Small intestine (tissue), 7 donors: ENCODE results near the gene PRRT3. TPM values are rescaled to one million over a fixed set of nuclear protein-coding genes. Genes with fewer than 3 reads are reported as not detected.
"Not testable (repeated sequence)": the region's sequence is repeated elsewhere in the genome, so short reads cannot be mapped to it uniquely, and the experiment has no call there.

Experiments
- DNase-seq, 2 donors: peaks; one replicate each; pipeline versions ENCODE4 v3.0.0 to v3.0.0-alpha.2; 2013
- FAIRE-seq: peaks from 2 replicates; lab custom pipeline; 2012; peaks lifted over from hg19 to GRCh38; lab: Jason Lieb, UNC
- H3K27ac ChIP-seq, 3 donors: one replicate each; pipeline ENCODE4 v1.5.1; 2013; ENCODE audit warnings: low read length in 2 of 3, mild to moderate bottlenecking in 2 of 3, control low read depth in 1 of 3, inconsistent platforms in 1 of 3, low read depth in 1 of 3, moderate library complexity in 1 of 3
- H3K27me3 ChIP-seq, 3 donors: one replicate each; pipeline ENCODE4 v1.6.1; 2013; ENCODE audit warnings: low read length in 3 of 3, inconsistent platforms in 1 of 3; ENCODE audit not compliant: control insufficient read depth in 3 of 3, insufficient read depth in 3 of 3
- H3K36me3 ChIP-seq, 3 donors: one replicate each; pipeline ENCODE4 v1.6.1; 2013; ENCODE audit warnings: low read length in 3 of 3, inconsistent platforms in 1 of 3, low read depth in 1 of 3, mild to moderate bottlenecking in 1 of 3, moderate library complexity in 1 of 3; ENCODE audit not compliant: control insufficient read depth in 3 of 3, insufficient read depth in 2 of 3
- H3K4me1 ChIP-seq, 3 donors: one replicate each; pipeline ENCODE4 v1.6.1; 2013; ENCODE audit warnings: low read length in 2 of 3, inconsistent platforms in 1 of 3, low read depth in 1 of 3, mild to moderate bottlenecking in 1 of 3, moderate library complexity in 1 of 3; ENCODE audit not compliant: control insufficient read depth in 3 of 3, insufficient read depth in 2 of 3
- H3K4me3 ChIP-seq, 3 donors: one replicate each; pipeline ENCODE4 v1.5.1; 2013; ENCODE audit warnings: low read length in 3 of 3, control low read depth in 1 of 3, inconsistent platforms in 1 of 3, low read depth in 1 of 3, mild to moderate bottlenecking in 1 of 3, moderate library complexity in 1 of 3
- H3K9me3 ChIP-seq, 2 donors: one replicate each; pipeline ENCODE4 v1.6.1; 2013; ENCODE audit warnings: low read depth in 1 of 2, low read length in 1 of 2; ENCODE audit not compliant: control insufficient read depth in 2 of 2, insufficient read depth in 1 of 2
- WGBS, 3 donors: extraction: QIAGEN DNeasy Blood & Tissue Kit; methylation state at CpG; one replicate each; pipeline ENCODE4 v1.1.7; 2013; 5-methylcytosine and 5-hydroxymethylcytosine counted together
- polyA plus RNA-seq, 4 donors: library from polyadenylated mRNA; stranded (reverse) in 3 of 4; unstranded in 1 of 4; fragments of 200-250 nt in 3 of 4; fragments of 120-200 nt in 1 of 4; gene quantifications; one replicate each; pipeline versions ENCODE4 v1.2.1 to v1.2.3, GENCODE V29; 2013
- donor health status: healthy with polysubstance abuse.
- donor health status: control.
- donor health status: control.
- donor health status: Bipolar disorder and iron deficiency.
- donor health status: healthy.

PRRT3 gene
- polyA plus RNA-seq, 4 donors = 0.45 to 1.3 (median 0.82) TPM

GRCh38 chr3:9944271-9944670 is 7.9 kb downstream of the PRRT3 start:
- no peak for FAIRE-seq
- WGBS, 3 donors = 89 to 94% (median 94%) methylated on average over 11 of the region's 11 CpGs

GRCh38 chr3:9942934-9943690 is 9.1 kb downstream of the PRRT3 start:
- Histone ChIP-seq H3K4me1 (peaks cover 0 to 7% (median 0%) of the 10 kb centered on the region in 3 donors), H3K27me3 (no peaks in the 10 kb centered on the region), H3K27ac (no peak overlapping the region), H3K9me3 (no peaks in the 10 kb centered on the region), H3K36me3 (peaks cover 3 to 40% (median 9%) of the 10 kb centered on the region in 3 donors), H3K4me3 (no peak overlapping the region)
- WGBS, 3 donors = 84 to 94% (median 90%) methylated on average over 11 of the region's 11 CpGs
- no peak for FAIRE-seq
- no peak for DNase-seq

More at GRCh38 chr3:9944271-9944670, 7.9 kb downstream of the PRRT3 start:
- Histone ChIP-seq H3K36me3 (peaks cover 3 to 41% (median 7%) of the 10 kb centered on the region in 3 donors), H3K4me1 (peaks cover 0 to 7% (median 0%) of the 10 kb centered on the region in 3 donors), H3K27me3 (no peaks in the 10 kb centered on the region), H3K27ac (no peak overlapping the region), H3K9me3 (no peaks in the 10 kb centered on the region), H3K4me3 (no peak overlapping the region)
- no peak for DNase-seq

- Histone ChIP-seq H3K9me3 (no peaks in the 10 kb centered on the region), H3K4me1 (peaks cover 0 to 5% (median 0%) of the 10 kb centered on the region in 3 donors), H3K27me3 (no peaks in the 10 kb centered on the region), H3K36me3 (peaks cover 3 to 49% (median 13%) of the 10 kb centered on the region in 3 donors), H3K27ac (no peak overlapping the region), H3K4me3 (no peak overlapping the region)
- DNase-seq (no peak), FAIRE-seq (no peak)
- 86 to 90% (median 87%) methylated on average over 4 of the region's 4 CpGs for WGBS, 3 donors
These were observed 10.0 kb downstream of the PRRT3 start for GRCh38 chr3:9942164-9942563.

- DNase-seq = no peak
- no peak overlapping the region for H3K27ac ChIP-seq
- no peaks in the 10 kb centered on the region for H3K4me1 ChIP-seq
- WGBS, 3 donors = 96 to 98% (median 98%) methylated on average over 10 of the region's 10 CpGs
- H3K9me3 ChIP-seq = no peaks in the 10 kb centered on the region
- no peak overlapping the region for H3K4me3 ChIP-seq
- no peaks in the 10 kb centered on the region for H3K27me3 ChIP-seq
- peaks cover 3 to 52% (median 13%) of the 10 kb centered on the region in 3 donors for H3K36me3 ChIP-seq
- FAIRE-seq = no peak
These were observed 11.5 kb downstream of the PRRT3 start for GRCh38 chr3:9940746-9941145.

GRCh38 chr3:9939906-9940305 is 12.3 kb downstream of the PRRT3 start:
- H3K9me3 ChIP-seq, FAIRE-seq, DNase-seq, H3K27ac ChIP-seq, H3K27me3 ChIP-seq, H3K4me3 ChIP-seq, H3K4me1 ChIP-seq: not testable (repeated sequence)
- 89 to 100% (median 96%) methylated on average over 6 to 32 of the region's 32 CpGs for WGBS, 3 donors
- H3K36me3 ChIP-seq = peaks cover 3 to 56% (median 13%) of the 10 kb centered on the region in 3 donors

- Histone ChIP-seq H3K27ac (no peak overlapping the region), H3K9me3 (no peaks in the 10 kb centered on the region), H3K36me3 (peaks cover 3 to 48% (median 8%) of the 10 kb centered on the region in 3 donors), H3K4me3 (no peak overlapping the region), H3K27me3 (no peaks in the 10 kb centered on the region), H3K4me1 (peaks cover 3 to 11% (median 5%) of the 10 kb centered on the region in 3 donors)
- WGBS, 3 donors = 95 to 98% (median 98%) methylated on average over 2 of the region's 2 CpGs
- DNase-seq (no peak), FAIRE-seq (no peak)
These were observed 13.2 kb downstream of the PRRT3 start for GRCh38 chr3:9938966-9939365.

- Histone ChIP-seq H3K27ac (no peak overlapping the region), H3K4me3 (no peak overlapping the region), H3K4me1 (peaks cover 3 to 12% (median 5%) of the 10 kb centered on the region in 3 donors), H3K9me3 (no peaks in the 10 kb centered on the region), H3K36me3 (peaks cover 3 to 35% (median 8%) of the 10 kb centered on the region in 3 donors), H3K27me3 (no peaks in the 10 kb centered on the region)
- 94% methylated on average over 13 of the region's 13 CpGs for WGBS, 3 donors
- no peak for FAIRE-seq
- no peak for DNase-seq
These were observed 14.5 kb downstream of the PRRT3 start for GRCh38 chr3:9937486-9938238.

- no peaks in the 10 kb centered on the region for H3K27me3 ChIP-seq
- peaks cover 3 to 30% (median 8%) of the 10 kb centered on the region in 3 donors for H3K36me3 ChIP-seq
- DNase-seq (no peak), FAIRE-seq (no peak)
- WGBS, 3 donors = 91 to 97% (median 96%) methylated on average over 5 of the region's 5 CpGs
- H3K4me3 ChIP-seq = no peak overlapping the region
- no peak overlapping the region for H3K27ac ChIP-seq
- H3K4me1 ChIP-seq = peaks cover 3 to 17% (median 5%) of the 10 kb centered on the region in 3 donors
- H3K9me3 ChIP-seq = no peaks in the 10 kb centered on the region
These were observed 16.2 kb downstream of the PRRT3 start for GRCh38 chr3:9935966-9936510.
